ENCODE results near the gene NYAP2. TPM values are rescaled to one million over a fixed set of nuclear protein-coding genes. Genes with fewer than 3 reads are reported as not detected.

NYAP2 gene
- total RNA-seq, 1 experiment from 2014 or later = not detected

DNA sequence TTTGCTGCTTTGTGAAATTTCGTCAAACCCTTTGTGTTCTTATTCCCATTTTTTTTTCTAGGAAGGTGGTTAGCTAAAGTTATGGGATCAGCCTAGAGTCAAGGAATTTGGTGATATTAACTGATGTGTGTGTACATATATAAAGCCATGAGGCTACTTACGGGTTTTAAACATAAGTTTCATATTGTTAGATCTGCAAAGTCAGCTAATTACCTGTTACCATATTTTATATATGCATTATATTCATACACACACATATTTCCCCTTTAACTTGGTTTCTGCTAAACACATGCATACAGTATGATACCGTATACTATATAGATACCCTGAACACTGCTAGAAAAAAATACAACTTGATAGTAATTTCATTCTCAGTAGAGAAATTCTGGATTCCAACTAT lies 241.0 kb downstream of the NYAP2 start:
- ChIA-PET RAD21 (ENCODE audit: low non-redundant PET in 1 of 2, low total read pairs in 2 of 2, uncharacterized antibody in 2 of 2, unreplicated experiment in 2 of 2) (no interaction called here), CTCF (no interaction called here)
- ATAC-seq = no peak

More for the DNA sequence above, 241.0 kb downstream of the NYAP2 start:
- H3K36me3 ChIP-seq (ENCODE audit: control insufficient read depth in 1 of 2, insufficient read depth in 2 of 2, low read length in 2 of 2) = no peaks in the 10 kb centered on the region
- no peak overlapping the region for H3K4me2 ChIP-seq (ENCODE audit: low read length)
- H3K9ac ChIP-seq (ENCODE audit: low read length) = no peak overlapping the region
- H4K20me1 ChIP-seq (ENCODE audit: insufficient read depth) = no peaks in the 10 kb centered on the region
- H3K79me2 ChIP-seq (ENCODE audit: insufficient read depth, low read length) = no peaks in the 10 kb centered on the region
- no peak overlapping the region for H3K4me3 ChIP-seq (replicated peaks in 1 of 2; ENCODE audit: low read depth in 1 of 2, low read length in 2 of 2)
- intact Hi-C loops (cut with micrococcal nuclease) = no loop called here
- no peaks in the 10 kb centered on the region for H3K9me2 ChIP-seq (ENCODE audit: insufficient read depth)
- no peak overlapping the region for H3K27ac ChIP-seq (ENCODE audit: low read depth, low read length)
- no peaks in the 10 kb centered on the region for H3K27me3 ChIP-seq (ENCODE audit: insufficient read depth, low read length)
- DNase-seq (ENCODE audit: low read depth, low spot score) = no peak
- H3K9me3 ChIP-seq (ENCODE audit: control insufficient read depth in 1 of 2, insufficient read depth in 1 of 2, low read depth in 1 of 2, low read length in 2 of 2) = no peaks in the 10 kb centered on the region
- H2AFZ ChIP-seq (ENCODE audit: low read depth, low read length, poor library complexity, severe bottlenecking) = no peak overlapping the region
- TF ChIP-seq POLR2AphosphoS5 (IDR thresholded peaks at IDR 0.05; ENCODE audit: low read depth, low read length) (no peak), EZH2phosphoT487 (IDR thresholded peaks at IDR 0.05; ENCODE audit: borderline replicate concordance) (no peak), SRF (IDR thresholded peaks at IDR 0.05; ENCODE audit: low read depth) (no peak), ATF3 (IDR thresholded peaks at IDR 0.05) (no peak), REST (IDR thresholded peaks at IDR 0.05; ENCODE audit: low read depth) (no peak)
- TF ChIP-seq, protein P1, sequence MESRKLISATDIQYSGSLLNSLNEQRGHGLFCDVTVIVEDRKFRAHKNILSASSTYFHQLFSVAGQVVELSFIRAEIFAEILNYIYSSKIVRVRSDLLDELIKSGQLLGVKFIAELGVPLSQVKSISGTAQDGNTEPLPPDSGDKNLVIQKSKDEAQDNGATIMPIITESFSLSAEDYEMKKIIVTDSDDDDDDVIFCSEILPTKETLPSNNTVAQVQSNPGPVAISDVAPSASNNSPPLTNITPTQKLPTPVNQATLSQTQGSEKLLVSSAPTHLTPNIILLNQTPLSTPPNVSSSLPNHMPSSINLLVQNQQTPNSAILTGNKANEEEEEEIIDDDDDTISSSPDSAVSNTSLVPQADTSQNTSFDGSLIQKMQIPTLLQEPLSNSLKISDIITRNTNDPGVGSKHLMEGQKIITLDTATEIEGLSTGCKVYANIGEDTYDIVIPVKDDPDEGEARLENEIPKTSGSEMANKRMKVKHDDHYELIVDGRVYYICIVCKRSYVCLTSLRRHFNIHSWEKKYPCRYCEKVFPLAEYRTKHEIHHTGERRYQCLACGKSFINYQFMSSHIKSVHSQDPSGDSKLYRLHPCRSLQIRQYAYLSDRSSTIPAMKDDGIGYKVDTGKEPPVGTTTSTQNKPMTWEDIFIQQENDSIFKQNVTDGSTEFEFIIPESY (IDR thresholded peaks at IDR 0.05; ENCODE audit: extremely low read depth, insufficient replicate concordance, low read length) = no peak
- no TSS peak for BruUV-seq (replicated peaks)
- POLR2A ChIA-PET = no interaction called here
- H3K4me1 ChIP-seq (ENCODE audit: control insufficient read depth in 1 of 2, insufficient read depth in 2 of 2, low read length in 2 of 2) = no peaks in the 10 kb centered on the region

Measured in HCT116 (cell line).